ENCODE results near the gene DUSP22. TPM values are rescaled to one million over a fixed set of nuclear protein-coding genes. Genes with fewer than 3 reads are reported as not detected.

The DUSP22 gene
- total RNA-seq, 1 donor from 2014 or later: 61.2 TPM

- no peaks in the 10 kb centered on the region for H3K36me3 ChIP-seq
- DNase-seq: no peak
- no peak overlapping the region for H3K4me3 ChIP-seq
- H3K27me3 ChIP-seq: peaks cover 34% of the 10 kb centered on the region
- intact Hi-C loops (cut with DNase I): no loop called here
- peak; percentile 9 for ATAC-seq
- no peak overlapping the region for H3K27ac ChIP-seq
- TF ChIP-seq, protein P1, sequence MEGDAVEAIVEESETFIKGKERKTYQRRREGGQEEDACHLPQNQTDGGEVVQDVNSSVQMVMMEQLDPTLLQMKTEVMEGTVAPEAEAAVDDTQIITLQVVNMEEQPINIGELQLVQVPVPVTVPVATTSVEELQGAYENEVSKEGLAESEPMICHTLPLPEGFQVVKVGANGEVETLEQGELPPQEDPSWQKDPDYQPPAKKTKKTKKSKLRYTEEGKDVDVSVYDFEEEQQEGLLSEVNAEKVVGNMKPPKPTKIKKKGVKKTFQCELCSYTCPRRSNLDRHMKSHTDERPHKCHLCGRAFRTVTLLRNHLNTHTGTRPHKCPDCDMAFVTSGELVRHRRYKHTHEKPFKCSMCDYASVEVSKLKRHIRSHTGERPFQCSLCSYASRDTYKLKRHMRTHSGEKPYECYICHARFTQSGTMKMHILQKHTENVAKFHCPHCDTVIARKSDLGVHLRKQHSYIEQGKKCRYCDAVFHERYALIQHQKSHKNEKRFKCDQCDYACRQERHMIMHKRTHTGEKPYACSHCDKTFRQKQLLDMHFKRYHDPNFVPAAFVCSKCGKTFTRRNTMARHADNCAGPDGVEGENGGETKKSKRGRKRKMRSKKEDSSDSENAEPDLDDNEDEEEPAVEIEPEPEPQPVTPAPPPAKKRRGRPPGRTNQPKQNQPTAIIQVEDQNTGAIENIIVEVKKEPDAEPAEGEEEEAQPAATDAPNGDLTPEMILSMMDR (IDR thresholded peaks at IDR 0.05): no peak
- H3K4me1 ChIP-seq: no peaks in the 10 kb centered on the region
- no peaks in the 10 kb centered on the region for H3K9me3 ChIP-seq
Measured at GRCh38 chr6:379410-380181, 87.3 kb downstream of the DUSP22 start.

DNA sequence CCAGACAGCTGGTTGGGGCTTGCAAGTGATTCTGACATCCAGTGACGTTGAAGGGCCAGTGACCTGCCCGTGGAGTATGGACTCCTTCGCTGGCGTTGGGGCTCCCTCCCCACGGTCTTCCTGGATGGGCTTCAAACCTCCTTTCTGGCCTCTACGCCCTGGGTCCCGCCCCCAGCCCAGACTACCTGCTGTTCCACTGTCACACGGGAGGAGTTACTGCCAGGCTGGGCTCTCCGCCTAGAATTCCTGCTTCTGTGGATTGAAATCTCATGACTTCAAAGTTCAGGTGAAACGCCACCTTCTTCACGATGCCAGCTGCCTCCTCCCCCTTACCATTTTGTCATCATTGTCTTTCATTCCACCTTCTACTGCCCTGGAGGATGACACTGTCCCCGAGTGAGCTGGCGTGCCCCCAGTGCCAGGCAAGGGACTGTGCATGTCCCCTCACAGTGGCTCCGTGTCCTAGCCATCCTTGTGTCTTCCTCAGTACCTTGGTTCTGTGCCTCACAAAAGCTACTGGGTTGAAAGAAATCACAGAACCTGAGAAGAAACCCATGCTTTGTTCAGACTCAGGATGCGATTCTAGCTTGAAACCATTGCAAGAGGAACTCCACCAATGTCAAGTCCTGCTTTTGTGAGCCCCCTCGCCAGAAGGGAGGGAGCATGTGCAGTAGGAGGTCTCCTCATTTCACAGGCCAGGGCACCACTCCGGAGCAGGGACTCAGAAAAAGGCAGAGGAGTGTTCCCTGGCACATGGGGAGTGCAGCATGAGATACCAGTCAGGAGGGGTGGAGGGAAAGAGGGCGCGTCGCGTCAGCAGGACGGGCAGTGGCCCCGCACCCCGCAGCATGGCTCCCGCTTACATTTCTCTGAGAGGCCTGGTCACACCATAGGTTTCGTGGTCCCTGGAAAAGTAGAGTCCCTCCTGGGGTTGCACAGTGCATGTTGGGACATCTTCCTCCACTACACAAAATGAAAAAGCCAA is 88.2 kb downstream of the DUSP22 start:
- no peak overlapping the region for H3K4me3 ChIP-seq
- H3K9me3 ChIP-seq: no peaks in the 10 kb centered on the region
- H3K4me1 ChIP-seq: no peaks in the 10 kb centered on the region
- peaks cover 29% of the 10 kb centered on the region for H3K27me3 ChIP-seq
- H3K27ac ChIP-seq: no peak overlapping the region
- TF ChIP-seq, protein P1 (IDR thresholded peaks at IDR 0.05): no peak
- ATAC-seq (peak; percentile 4), DNase-seq (no peak)
- H3K36me3 ChIP-seq: no peaks in the 10 kb centered on the region
- intact Hi-C loops (cut with DNase I): no loop called here

DNA sequence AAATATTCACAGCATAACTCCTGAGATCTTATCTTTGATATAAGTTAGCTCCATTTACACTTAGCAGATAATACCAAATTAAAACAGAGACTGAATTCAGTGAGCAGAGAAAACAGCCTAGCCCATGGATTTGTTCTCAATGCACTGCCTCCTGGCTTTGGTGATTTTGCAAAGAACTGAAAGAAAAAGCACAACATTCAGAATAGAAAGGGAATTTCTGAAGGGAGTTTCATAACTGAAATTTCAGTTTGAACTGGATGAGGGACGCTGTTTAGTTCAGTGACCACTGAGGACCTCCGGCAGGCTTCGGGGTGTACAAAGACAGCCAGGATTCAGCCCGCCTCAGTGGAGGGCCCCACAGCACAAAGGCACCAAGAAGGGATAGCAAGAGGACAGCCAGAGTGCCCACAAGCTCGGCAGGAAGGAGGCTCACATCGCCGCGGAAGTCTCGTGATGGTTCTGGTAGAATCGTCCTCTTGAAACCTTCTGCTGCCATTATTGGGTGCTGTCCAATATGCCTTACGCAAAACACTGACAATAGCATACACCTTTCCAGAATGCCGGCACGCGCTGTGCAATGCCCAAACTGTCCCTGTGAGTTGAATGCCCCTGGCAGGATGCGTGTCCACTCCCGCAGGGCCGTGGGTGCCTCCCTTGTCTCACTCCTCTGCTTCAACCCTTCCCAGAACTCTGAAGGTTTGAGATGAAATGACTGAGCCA is 89.6 kb downstream of the DUSP22 start:
- Histone ChIP-seq H3K4me3 (no peak overlapping the region), H3K4me1 (no peaks in the 10 kb centered on the region), H3K36me3 (no peaks in the 10 kb centered on the region), H3K9me3 (no peaks in the 10 kb centered on the region), H3K27ac (no peak overlapping the region), H3K27me3 (peaks cover 26% of the 10 kb centered on the region)
- TF ChIP-seq, protein P1 (IDR thresholded peaks at IDR 0.05): no peak
- intact Hi-C loops (cut with DNase I): no loop called here
- DNase-seq: no peak
- ATAC-seq: no peak

GRCh38 chr6:382883-383810 is 90.9 kb downstream of the DUSP22 start:
- H3K4me1 ChIP-seq: no peaks in the 10 kb centered on the region
- H3K9me3 ChIP-seq: no peaks in the 10 kb centered on the region
- H3K4me3 ChIP-seq: no peak overlapping the region
- DNase-seq: no peak
- TF ChIP-seq, protein P1 (IDR thresholded peaks at IDR 0.05): no peak
- ATAC-seq: no peak
- no peaks in the 10 kb centered on the region for H3K36me3 ChIP-seq
- no peak overlapping the region for H3K27ac ChIP-seq
- intact Hi-C loops (cut with DNase I): no loop called here
- H3K27me3 ChIP-seq: peaks cover 21% of the 10 kb centered on the region
